Eye (tissue), 1 donor: ENCODE data around the gene HDAC2.
"Not testable (repeated sequence)": the region's sequence is repeated elsewhere in the genome, so short reads cannot be mapped to it uniquely, and the experiment has no call there.

Source experiments
- DNase-seq: peaks from one replicate; pipeline ENCODE4 v3.0.0-alpha.2; 2015

The HDAC2 gene

GRCh38 chr6:113969888-113970804, 802 bp downstream of the HDAC2 start:
- peak; percentile 90 for DNase-seq

DNA sequence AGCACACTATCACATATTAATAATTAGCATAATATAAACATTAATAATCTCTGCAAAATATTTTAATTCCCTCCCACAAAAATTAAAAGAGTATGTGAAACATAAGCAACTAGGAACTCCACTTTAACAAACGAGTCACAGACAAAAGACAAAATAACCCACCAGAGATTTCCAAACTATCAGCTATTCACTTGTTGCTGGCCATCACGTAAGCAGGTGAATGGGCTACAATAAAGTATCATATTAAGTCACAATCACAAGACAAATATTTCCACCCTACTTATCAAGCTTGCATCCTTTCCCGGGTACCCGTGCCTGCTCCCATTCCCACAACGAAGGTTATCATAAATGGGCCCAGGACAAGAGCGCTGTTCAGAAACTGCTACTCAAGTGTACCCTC, 2.5 kb downstream of the HDAC2 start:
- DNase-seq = no peak

DNA sequence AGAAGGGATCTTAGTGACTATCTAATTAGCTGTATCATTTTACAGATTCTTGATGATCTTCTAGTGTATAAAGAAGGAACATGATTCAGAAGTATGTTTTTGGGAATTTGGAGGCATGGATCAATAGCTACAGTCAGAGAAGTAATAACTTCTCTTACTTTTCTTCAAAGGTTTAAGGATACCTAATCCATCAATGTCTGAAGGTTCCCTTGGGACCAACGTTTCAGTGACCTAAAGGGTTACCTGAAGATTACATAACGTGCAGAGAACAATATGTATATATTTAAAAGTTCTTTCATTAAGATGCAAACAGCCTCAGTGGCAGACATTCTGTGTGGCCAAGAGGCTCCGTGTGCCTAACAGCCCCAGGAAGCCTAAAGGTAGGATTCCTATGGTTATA, 3.2 kb downstream of the HDAC2 start:
- DNase-seq = no peak

- no peak for DNase-seq
Measured at GRCh38 chr6:113960795-113961194, 10.2 kb downstream of the HDAC2 start.

DNA sequence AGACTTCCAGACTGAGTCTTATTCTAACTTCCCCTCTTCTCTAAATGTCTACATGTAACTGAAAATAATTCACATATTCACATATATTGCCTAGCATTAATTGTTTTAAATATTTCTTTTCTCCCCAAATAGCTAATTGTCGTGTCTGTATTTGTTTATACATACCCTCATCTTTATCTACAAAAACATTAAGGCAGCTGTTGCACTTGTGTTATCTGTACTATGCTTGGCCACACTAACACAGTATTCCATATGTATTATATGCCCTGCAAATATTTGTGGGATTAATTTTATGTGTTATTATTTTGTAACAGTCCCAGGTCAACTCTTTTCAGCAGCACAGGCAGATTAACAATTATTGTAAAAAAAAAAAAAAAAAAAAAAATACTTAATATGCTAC, 11.7 kb downstream of the HDAC2 start:
- DNase-seq = no peak

DNA sequence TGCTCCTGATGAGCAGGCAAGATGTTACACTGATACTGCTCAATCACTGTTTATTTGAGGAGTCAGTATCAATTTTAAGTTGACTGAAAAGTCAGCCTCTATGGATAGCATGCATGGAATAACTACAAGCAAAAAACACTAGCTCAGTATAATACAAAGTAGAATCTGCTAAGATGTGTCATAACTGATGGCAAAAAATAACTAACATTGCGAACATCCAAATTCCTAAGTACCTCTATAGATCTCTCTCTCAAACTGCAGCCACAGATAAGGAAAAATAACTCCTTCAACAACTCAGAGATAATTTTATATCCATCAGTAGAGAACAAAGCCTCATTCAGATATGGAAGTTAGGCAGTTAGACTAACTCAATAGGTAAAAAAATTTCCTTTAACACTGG, 16.3 kb downstream of the HDAC2 start:
- DNase-seq = no peak

DNA sequence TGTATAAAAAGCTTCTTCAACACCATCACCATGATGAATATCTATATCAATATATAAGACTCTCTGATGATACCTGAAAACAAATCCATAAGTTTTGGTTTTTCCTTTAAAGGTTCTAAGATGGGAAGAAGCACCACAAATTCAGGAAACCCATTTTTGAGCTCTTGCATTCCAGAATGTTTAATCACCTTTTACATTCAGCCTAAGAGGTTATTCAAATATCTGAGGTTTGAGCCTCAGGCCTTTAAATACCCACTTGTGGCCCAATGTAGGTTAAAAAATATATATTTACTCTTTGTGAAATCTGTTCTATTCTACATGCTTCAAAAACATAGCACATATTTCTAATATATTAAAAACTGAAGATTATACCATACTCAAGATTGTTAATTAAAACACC, 17.6 kb downstream of the HDAC2 start:
- no peak for DNase-seq

DNA sequence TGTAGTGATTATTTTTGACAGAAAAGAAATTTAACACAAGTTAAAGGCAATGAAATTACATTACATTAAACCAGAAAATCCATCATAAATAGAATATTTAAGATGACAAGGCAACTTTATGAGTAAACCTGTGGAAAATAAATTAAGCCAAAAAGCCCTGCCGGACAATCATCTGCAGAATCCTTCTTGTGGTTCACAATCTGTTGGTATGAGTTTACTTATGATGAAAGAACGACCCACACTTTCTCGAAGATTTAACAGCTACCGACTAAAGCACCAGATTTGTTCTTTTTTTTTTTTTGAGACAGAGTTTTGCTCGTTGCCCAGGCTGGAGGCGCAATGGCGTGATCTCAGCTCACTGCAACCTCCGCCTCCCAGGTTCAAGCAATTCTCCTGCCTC, 21.4 kb downstream of the HDAC2 start:
- DNase-seq = no peak

- no peak for DNase-seq
Measured at GRCh38 chr6:113944701-113945100, 26.2 kb downstream of the HDAC2 start.

DNA sequence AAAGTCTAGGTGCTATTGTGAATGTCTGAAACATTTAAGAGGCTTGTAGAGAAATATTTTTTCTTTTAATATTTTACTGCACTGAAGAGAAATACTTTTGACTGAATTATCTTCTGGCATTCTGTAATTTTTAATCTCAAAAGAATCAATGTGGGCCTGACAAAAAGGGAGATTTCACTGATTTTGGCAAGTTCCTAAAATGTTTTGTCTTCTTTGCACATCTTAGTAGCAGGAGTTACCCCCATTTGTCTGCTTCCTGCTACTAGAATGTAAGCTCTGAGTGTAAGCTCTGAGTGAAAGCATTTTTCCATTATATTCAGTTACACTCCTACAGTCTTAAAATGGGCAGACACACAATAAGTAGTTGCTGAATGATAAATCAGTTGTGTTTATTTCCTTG, 31.1 kb downstream of the HDAC2 start:
- no peak for DNase-seq

DNA sequence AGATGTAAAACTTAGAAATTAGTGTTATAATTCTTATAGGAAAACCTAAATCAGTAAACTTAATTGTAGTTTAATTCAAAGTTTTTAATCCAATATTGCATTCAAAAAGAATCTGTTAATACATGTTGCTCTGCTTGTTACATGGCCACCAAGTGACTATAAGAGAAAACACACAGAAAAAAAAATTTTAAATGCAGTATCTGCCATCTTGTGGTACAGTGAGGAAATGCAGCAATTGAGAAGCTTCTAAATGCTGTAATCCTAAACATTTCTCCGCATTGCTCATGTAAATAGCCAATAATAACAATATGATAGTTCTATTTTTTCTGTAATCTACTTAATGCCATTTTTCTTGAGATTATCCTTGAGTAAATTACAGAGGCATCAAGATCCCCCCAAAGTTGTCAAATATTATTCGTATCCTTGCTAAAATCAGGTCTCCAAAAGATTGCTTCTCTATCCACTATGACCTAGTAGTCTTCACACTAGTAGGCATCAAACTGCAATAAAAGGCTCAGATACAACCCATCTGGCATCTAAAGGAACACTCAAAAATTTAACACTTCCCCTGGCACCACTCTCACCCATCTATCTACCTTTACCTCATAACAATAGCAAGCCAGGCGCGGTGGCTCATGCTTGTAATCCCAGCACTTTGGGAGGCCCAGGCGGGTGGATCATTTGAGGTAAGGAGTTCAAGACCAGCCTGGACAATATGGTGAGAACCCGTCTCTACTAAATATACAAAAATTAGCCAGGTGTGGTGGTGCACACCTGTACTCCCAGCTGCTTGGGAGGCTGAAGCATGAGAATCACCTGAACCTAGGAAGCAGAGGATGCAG, 34.6 kb downstream of the HDAC2 start:
- DNase-seq = peak; percentile 90

DNA sequence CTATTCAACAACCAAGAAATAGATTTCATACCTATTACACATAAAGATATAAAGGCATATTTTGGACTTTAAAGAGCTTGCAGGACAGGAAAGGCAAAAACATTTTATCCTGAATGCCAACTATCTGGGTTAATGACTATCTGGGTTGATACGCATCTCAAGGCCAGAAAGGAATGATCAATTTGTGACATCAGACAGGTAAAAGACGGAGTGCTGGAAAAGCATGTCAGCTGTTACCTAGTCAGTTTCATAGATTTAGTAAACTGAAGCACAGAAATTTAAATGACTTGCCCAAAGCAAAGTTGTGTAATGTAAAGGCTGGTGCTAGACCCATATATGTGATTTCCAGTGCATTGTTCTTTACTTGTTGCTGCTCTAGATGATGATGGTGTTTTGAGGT, 36.8 kb downstream of the HDAC2 start:
- DNase-seq = no peak

DNA sequence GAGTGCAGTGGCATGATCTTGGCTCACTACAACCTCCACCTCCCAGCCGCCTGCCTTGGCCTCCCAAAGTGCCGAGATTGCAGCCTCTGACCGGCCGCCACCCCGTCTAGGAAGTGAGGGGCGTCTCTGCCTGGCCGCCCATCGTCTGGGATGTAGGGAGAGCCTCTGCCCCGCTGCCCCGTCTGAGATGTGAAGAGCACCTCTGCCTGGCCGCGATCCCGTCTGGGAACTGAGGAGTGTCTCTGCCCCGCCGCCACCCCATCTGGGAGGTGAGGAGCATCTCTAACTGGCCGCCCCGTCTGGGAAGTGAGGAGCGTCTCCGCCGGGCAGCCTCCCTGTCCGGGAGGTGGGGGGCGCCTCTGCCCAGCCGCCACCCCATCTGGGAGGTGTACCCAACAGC, 39.0 kb downstream of the HDAC2 start:
- not testable (repeated sequence) for DNase-seq

GRCh38 chr6:113930183-113930582, 40.8 kb downstream of the HDAC2 start:
- DNase-seq = no peak

DNA sequence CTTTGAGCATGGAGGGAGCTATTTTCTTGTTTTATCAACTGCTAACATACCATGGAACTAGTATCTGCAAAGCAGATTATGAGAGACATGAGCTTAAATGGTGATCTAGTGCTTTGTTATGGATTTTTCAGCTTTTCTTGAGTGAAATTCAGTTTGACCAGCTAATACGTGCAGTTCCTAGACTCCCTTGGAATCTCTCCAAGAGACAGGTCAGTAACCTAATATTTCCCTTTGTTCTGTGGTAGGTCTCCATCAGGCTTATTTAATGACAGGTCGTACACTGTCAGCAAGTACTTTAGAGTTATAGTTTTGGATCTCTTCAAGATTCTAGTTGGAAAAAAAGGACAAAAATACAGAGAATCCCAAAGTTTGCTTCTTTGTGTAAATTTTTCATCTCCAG, 43.9 kb downstream of the HDAC2 start:
- no peak for DNase-seq

DNA sequence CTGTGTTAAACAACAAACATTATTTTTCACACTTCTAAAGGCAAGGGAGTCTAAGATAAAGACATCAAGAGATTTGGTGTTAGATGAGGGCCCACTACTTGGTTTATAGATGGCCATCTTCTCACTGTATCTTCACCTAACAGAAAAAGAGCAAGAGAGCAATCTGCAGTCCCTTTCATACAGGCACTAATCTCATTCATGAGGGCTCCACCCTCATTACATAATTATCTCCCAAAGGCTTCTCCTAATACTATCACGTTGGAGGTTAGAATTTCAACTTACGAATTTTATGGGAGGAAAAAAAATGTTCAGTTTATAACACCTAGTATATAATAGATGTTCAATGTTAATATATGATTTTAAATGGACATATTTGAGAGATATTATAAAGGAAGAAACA, 45.6 kb downstream of the HDAC2 start:
- no peak for DNase-seq

DNA sequence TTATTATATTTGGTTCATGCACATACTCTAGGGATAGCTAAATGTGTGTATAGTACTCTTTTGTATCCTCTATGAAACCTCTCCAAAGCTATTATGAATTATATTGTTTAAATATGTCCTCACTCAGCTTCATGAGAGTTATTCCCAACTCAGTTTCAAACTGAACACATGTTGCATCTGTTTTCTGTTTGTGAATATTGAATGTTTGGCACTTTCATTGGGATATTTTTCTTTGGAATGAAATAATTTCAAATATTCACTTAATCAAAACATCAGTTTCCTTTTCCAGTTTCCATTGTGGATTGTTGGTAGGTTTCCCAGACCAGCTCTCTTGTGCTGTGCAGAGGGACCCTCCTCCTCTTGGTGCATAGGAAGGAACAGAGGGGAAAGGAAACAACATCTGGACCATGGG, 46.6 kb downstream of the HDAC2 start:
- peak; percentile 69 for DNase-seq

- DNase-seq = no peak
Measured at GRCh38 chr6:113923526-113923925, 47.4 kb downstream of the HDAC2 start.

DNA sequence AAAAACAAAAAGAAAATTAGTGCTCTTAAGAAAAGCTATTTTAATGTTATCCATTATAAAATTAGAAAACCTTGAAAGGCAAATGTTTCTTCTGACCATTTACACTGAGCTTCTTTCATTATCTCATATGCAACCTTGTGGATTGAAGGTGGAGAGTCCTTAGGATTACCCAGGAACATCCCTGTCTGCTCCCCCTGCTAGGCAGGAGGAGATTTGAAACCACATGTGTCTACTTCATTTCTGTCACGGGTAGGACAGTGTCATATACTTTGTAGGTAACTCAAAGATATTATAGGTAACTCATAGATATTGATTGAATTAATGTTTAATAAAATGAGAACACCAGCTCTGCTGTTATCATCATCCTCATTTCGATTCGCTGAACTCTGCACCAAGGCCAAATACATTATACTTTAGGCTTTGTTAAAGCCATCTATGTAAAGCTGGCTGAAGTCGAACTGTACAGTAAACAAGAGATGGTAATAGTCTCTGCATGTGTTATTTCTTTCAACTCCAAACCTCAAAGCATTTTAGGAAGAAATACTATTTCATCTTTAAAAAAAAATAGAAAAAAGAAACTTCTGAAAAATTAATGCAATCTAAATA, 49.5 kb downstream of the HDAC2 start:
- no peak for DNase-seq

DNA sequence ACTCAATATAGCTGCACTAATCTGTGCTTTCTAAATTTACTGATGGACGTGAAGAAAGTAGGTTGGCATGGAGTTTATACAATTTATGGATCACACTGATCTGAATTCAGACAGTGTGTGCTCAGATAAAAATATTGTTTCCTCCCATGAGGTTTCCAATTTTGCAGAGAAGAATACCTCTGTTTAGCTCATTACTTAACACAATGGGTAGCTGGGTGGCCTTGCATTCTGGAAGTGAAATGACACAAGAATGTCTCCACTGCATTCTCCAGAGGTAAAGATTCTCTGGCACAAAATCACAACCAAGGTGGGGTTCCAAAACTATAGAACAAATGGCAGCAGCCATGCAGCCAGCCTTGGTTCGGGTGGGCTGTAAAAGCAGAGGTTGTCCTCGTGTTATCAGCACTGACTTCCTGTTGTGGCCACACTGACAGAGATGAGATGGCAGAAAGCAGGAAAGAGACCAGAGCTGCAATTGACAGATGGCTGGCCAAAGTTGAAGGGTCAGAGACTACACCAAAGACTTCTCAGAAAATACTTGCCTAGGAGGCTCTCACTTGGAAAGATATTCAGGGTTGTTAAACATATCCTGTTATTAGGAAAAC, 50.2 kb downstream of the HDAC2 start:
- no peak for DNase-seq

GRCh38 chr6:113910285-113910684, 60.7 kb downstream of the HDAC2 start:
- DNase-seq = not testable (repeated sequence)

- peak; percentile 95 for DNase-seq
Measured at GRCh38 chr6:113909224-113909856, 61.6 kb downstream of the HDAC2 start.

GRCh38 chr6:113908801-113909200, 62.1 kb downstream of the HDAC2 start:
- no peak for DNase-seq
